Keratinocyte (primary cell): Measurements from ENCODE around the gene IBSP.

ENCODE experiments used
- CTCF ChIP-seq, 3 experiments: IDR thresholded peaks in 1 of 3; conservative IDR thresholded peaks in 1 of 3; optimal IDR thresholded peaks in 1 of 3; 2 replicates in 2 of 3; 3 replicates in 1 of 3; pipeline versions ENCODE3 to v1.5.1; 2011; ENCODE audit warnings: low read length in 3 of 3, mild to moderate bottlenecking in 3 of 3, moderate library complexity in 2 of 3, control low read depth in 1 of 3, inconsistent platforms in 1 of 3; ENCODE audit not compliant: insufficient read depth in 2 of 3; ENCODE audit errors: extremely low read depth in 1 of 3
- EZH2 ChIP-seq: IDR thresholded peaks from one replicate; pipeline ENCODE4 v1.6.1; 2012; ENCODE audit warnings: inconsistent platforms, mild to moderate bottlenecking, low read length, moderate library complexity

GRCh38 chr4:87838890-87839591 lies 39.7 kb downstream of the IBSP start:
- TF ChIP-seq CTCF (optimal IDR thresholded peaks at IDR 0.05 in 1 of 3, IDR thresholded peaks at IDR 0.05 in 1 of 3, conservative IDR thresholded peaks at IDR 0.05 in 1 of 3; ENCODE audit: extremely low read depth in 1 of 3, insufficient read depth in 2 of 3, low read length in 3 of 3) (peak; percentile 61 to 69 (median 62)), EZH2 (no peak)
